ENCODE measurements around the gene CLDN12.

DNA sequence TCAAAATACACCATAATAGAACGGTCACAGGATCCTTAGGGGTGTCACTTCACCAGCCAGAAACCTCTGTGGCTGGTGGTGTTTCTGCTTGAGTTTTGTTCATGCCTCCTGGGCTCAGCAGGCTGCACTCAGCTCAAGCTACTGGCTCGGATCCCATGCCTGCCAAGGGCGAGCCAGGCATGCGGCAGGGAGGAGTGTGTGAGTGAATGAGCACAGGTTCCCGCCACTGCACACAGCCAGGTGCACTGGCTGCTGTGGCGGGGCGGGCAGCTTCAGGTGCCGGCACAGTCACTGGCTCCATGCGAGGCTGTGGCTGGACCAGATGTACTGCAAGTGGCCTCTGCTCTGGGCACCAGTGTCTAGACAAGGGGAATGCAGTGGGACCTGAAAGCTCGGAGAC is 29.5 kb downstream of the CLDN12 start:
- TF ChIP-seq CTCF (IDR thresholded peaks at IDR 0.05): no peak
- TF ChIP-seq POLR2A (IDR thresholded peaks at IDR 0.05): no peak
